Smooth muscle cell (in vitro differentiated cells): ENCODE measurements around the gene IFT20. TPM values are rescaled to one million over a fixed set of nuclear protein-coding genes. Genes with fewer than 3 reads are reported as not detected.

ENCODE experiments used
- DNase-seq: peaks from one replicate; lab custom pipeline; 2025; ENCODE audit not compliant: unreplicated experiment; lab: John Stamatoyannopoulos, UW
- H2AFZ ChIP-seq: fragments of 200-600 bp; sonication (generic); 2 replicates; pipeline ENCODE4 v1.6.0; 2016; ENCODE audit warnings: antibody characterized with exemption, low read depth, mild to moderate bottlenecking
- H3F3A ChIP-seq: fragments of 200-600 bp; sonication (generic); 2 replicates; pipeline ENCODE4 v1.6.0; 2017; ENCODE audit warnings: antibody characterized with exemption, low read depth
- H3K27ac ChIP-seq: fragments of 200-600 bp; sonication (generic); 2 replicates; pipeline ENCODE4 v1.5.1; 2016; ENCODE audit warnings: low read depth, mild to moderate bottlenecking
- H3K27me3 ChIP-seq: fragments of 200-600 bp; sonication (generic); 2 replicates; pipeline ENCODE4 v1.6.1; 2016; ENCODE audit warnings: low read depth, mild to moderate bottlenecking
- H3K36me3 ChIP-seq: fragments of 200-600 bp; sonication (generic); 2 replicates; pipeline ENCODE4 v1.5.1; 2016; ENCODE audit warnings: low read depth
- H3K4me1 ChIP-seq: fragments of 200-600 bp; sonication (generic); 2 replicates; pipeline ENCODE4 v1.5.1; 2016; ENCODE audit warnings: low read depth
- H3K4me2 ChIP-seq: fragments of 200-600 bp; sonication (generic); 2 replicates; pipeline ENCODE4 v1.6.0; 2016; ENCODE audit warnings: mild to moderate bottlenecking
- H3K4me3 ChIP-seq: fragments of 200-600 bp; sonication (generic); 2 replicates; pipeline ENCODE4 v1.5.1; 2016; ENCODE audit warnings: mild to moderate bottlenecking
- H3K79me2 ChIP-seq: fragments of 200-600 bp; sonication (generic); 2 replicates; pipeline ENCODE4 v1.6.0; 2016; ENCODE audit warnings: low read depth, mild to moderate bottlenecking
- H3K9ac ChIP-seq: fragments of 200-600 bp; sonication (generic); 2 replicates; pipeline ENCODE4 v1.6.0; 2016; ENCODE audit warnings: low read depth
- H3K9me3 ChIP-seq: fragments of 200-600 bp; sonication (generic); replicated peaks from 2 replicates; pipeline ENCODE4 v1.5.1; 2016; ENCODE audit warnings: low read depth
- H4K20me1 ChIP-seq: fragments of 200-600 bp; sonication (generic); 2 replicates; pipeline ENCODE4 v1.6.0; 2016; ENCODE audit warnings: low read depth
- WGBS: methylation state at CpG from one replicate; pipeline ENCODE4 v1.1.7; 2016; ENCODE audit warnings: low lambda C conversion rate; 5-methylcytosine and 5-hydroxymethylcytosine counted together
- polyA plus RNA-seq: library from polyadenylated mRNA; unstranded; fragments of >200 nt; fragmentation: Nextera tagmentation; extraction: Ambion mirVana; gene quantifications from 2 replicates; pipeline ENCODE4 v1.2.1, GENCODE V29; 2016
- total RNA-seq: library from RNA; depleted of rRNA; stranded (reverse); fragments of >200 nt; gene quantifications from 2 replicates; pipeline ENCODE4 v1.2.3, GENCODE V29; 2014
- TF ChIP-seq, protein P1 (sequence below): fragments of 200-600 bp; sonication (generic); IDR thresholded peaks from 2 replicates; pipeline ENCODE4 v1.5.1; 2017; ENCODE audit warnings: borderline replicate concordance, mild to moderate bottlenecking, antibody characterized with exemption; ENCODE audit not compliant: insufficient read depth, poor library complexity, severe bottlenecking

The IFT20 gene
- total and polyA plus RNA-seq, 2 experiments from 2014 or later = 49.8 to 88.9 TPM

DNA sequence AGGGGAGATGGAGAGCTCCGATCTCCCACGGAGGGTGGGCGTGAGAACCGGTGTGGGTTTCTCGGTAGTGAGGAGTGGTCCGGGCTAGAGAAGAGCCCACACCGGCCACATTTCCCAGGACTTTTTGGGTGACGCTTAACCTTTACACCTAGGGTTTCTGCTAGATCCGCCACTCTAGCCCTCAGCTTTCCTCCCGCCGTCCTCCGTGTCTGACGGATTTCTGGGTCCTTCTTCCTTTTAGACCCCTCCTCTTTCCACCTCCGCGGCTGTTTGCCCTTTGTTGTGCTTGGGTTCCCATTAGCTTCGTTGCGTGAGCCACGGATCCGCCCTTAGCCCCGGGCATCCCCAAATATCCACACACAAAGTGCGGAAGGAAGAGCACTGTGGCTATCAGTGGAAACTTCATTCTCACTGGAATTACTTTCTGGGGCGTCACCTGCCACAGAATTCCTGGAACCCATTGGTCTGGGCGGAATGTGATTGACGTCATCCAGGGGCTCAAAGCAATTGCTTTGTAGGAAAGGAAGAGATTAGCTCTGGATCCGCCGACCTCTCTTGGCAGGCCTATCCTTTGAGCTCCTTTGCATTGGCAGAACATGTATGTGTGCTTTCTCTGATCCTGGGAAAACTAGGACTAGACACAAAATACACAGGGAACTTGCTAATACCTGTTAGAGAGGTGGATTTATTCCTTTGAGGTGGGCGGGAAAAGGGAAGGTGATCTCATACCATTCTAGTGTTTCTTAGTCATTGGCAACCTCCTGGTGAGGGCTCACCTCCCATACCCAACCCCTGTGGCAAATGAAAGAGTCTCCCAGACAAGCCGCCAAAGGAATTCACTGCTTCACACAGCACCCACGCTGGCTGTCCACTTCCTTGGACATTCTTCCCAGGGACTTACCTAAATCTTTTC is 943 bp upstream of the IFT20 start:
- no peak for DNase-seq
- H3K9ac ChIP-seq = peak overlapping the region; percentile 99
- no peaks in the 10 kb centered on the region for H3K9me3 ChIP-seq
- H3K4me3 ChIP-seq = peak overlapping the region; percentile 77
- H3K4me2 ChIP-seq = peak overlapping the region; percentile 90
- 4% methylated on average over 29 of the region's 29 CpGs for WGBS
- TF ChIP-seq, protein P1, sequence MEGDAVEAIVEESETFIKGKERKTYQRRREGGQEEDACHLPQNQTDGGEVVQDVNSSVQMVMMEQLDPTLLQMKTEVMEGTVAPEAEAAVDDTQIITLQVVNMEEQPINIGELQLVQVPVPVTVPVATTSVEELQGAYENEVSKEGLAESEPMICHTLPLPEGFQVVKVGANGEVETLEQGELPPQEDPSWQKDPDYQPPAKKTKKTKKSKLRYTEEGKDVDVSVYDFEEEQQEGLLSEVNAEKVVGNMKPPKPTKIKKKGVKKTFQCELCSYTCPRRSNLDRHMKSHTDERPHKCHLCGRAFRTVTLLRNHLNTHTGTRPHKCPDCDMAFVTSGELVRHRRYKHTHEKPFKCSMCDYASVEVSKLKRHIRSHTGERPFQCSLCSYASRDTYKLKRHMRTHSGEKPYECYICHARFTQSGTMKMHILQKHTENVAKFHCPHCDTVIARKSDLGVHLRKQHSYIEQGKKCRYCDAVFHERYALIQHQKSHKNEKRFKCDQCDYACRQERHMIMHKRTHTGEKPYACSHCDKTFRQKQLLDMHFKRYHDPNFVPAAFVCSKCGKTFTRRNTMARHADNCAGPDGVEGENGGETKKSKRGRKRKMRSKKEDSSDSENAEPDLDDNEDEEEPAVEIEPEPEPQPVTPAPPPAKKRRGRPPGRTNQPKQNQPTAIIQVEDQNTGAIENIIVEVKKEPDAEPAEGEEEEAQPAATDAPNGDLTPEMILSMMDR = no peak
- no peaks in the 10 kb centered on the region for H3K36me3 ChIP-seq
- H2AFZ ChIP-seq = no peak overlapping the region
- H3K27ac ChIP-seq = peak overlapping the region; percentile 97
- H3K27me3 ChIP-seq = no peaks in the 10 kb centered on the region
- peaks cover 18% of the 10 kb centered on the region for H3F3A ChIP-seq
- peaks cover 66% of the 10 kb centered on the region for H4K20me1 ChIP-seq
- H3K4me1 ChIP-seq = peaks cover 17% of the 10 kb centered on the region
- peaks cover 61% of the 10 kb centered on the region for H3K79me2 ChIP-seq

DNA sequence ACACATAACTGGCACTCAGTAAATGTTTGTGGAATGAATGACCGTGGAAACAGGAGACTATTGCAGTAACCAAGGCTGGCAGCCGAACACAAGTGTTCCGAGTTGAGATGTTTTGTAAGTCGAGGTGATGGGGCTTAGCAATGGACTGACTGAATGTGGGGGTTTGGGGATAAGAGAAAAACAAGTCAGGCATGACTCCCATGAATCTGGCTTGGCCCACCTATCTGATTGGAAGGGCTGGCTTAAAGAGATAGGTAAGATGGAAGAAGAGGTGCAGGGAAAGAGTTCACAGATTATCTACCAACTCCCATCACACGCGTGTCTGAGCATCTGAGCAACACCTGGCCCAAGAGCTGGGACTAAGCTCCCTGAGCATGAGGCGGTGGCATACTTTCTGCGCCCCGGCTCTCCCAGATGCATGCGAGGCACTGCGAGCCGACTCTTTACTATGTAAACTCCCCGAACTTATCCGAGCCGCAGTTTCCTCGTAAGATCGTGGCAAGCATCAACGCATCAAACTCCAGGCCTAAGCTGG is 539 bp downstream of the IFT20 start:
- peaks cover 55% of the 10 kb centered on the region for H3K79me2 ChIP-seq
- 21% methylated on average over 18 of the region's 18 CpGs for WGBS
- peak overlapping the region; percentile 88 for H3K4me2 ChIP-seq

DNA sequence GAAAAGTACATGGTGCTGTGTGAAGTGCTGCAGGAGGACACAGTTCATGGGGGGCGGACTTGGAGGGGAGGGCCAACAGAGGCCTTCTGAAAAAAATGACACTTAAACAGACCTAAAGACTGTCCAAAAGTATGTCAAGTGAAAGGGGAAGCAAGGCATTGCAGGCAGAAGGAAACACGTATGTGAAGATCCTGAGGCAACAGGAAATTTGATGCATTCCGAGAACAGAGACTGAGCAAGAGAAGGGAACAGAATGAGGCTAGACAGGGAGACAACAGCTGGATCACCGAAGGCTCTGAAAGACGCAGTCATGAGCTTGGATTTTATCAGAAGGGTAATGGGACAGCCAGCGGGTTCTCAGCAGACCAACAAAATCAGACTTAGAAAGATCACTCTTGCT is 1.1 kb downstream of the IFT20 start:
- Histone ChIP-seq H3F3A (peaks cover 18% of the 10 kb centered on the region), H3K9ac (peak overlapping the region; percentile 99)
- 77% methylated on average over 6 of the region's 6 CpGs for WGBS

More for the DNA sequence above, 539 bp downstream of the IFT20 start:
- Histone ChIP-seq H3K9ac (peak overlapping the region; percentile 99), H4K20me1 (peaks cover 57% of the 10 kb centered on the region), H2AFZ (no peak overlapping the region), H3K4me3 (peak overlapping the region; percentile 77), H3F3A (peaks cover 18% of the 10 kb centered on the region), H3K27ac (peak overlapping the region; percentile 97), H3K27me3 (no peaks in the 10 kb centered on the region), H3K36me3 (no peaks in the 10 kb centered on the region), H3K9me3 (no peaks in the 10 kb centered on the region), H3K4me1 (peaks cover 17% of the 10 kb centered on the region)
- no peak for DNase-seq
- TF ChIP-seq, protein P1 = no peak

More for the DNA sequence above, 1.1 kb downstream of the IFT20 start:
- Histone ChIP-seq H3K27ac (peak overlapping the region; percentile 97), H3K4me2 (peak overlapping the region; percentile 88), H3K79me2 (peaks cover 49% of the 10 kb centered on the region), H3K4me1 (peaks cover 17% of the 10 kb centered on the region), H3K36me3 (no peaks in the 10 kb centered on the region), H3K9me3 (no peaks in the 10 kb centered on the region), H3K27me3 (no peaks in the 10 kb centered on the region), H3K4me3 (peak overlapping the region; percentile 77), H4K20me1 (peaks cover 51% of the 10 kb centered on the region), H2AFZ (no peak overlapping the region)
- TF ChIP-seq, protein P1 = no peak
- DNase-seq = no peak
